ENCODE data around the gene OR7C1.
"Not testable (repeated sequence)": the region's sequence is repeated elsewhere in the genome, so short reads cannot be mapped to it uniquely, and the experiment has no call there.

The OR7C1 gene

DNA sequence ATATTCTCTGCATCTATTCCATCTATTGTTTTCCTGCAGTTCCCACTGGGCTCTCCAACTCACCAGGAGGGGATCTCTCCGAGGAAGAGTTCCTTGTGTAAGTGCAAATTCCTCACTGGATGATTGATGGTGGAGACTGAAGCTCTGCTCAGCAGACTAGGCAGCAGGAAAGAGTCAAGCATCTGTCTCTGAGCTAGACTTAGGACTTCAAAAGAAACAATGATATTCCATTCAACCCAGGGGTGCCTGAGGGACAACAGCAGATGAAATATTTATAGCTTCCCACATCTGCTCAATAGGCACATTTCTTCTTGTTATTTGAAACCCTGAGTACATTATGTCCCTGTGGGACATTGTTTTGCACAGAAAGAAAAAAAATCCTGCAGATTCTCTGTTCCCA is at the start of gene OR7C1, which contains the start of gene OR7A5:
Gene OR7C1 (minus strand): TSS at position 175 of the 400 bp plus-strand sequence. CDS start 35,049 bp downstream, outside the sequence.
Gene OR7A5 (minus strand): TSS at position 175 of the 400 bp plus-strand sequence. CDS start 6,944 bp downstream, outside the sequence.
- FAIRE-seq, result no peak

DNA sequence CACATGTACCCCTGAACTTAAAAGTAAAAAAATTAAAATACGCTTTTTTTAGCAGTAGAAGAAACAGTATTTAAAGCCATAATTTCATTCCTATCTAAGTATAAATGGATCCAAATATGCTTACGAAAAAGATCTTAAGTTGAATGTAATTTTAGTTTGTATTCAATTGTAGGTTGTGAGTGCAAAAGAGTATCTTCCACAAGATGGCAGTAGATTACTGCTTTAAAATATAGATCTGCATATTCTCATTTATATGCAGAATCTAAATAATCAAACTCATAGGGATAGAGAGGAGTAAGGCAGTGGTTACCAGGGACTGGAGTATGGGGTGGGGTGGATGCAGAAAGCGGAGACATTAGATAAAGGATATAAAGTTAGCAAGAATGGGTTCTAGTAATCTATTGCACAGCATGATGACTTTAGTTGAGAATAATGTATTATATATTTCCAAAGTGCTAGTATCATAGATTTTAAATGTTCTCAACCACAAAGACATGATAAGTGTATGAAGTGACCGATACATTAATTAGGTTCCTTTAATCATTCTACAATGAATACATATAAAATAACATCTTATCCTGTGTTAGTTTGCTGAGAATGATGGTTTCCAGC is 36.7 kb upstream of the OR7C1 start:
- FAIRE-seq, result peak; percentile 89

DNA sequence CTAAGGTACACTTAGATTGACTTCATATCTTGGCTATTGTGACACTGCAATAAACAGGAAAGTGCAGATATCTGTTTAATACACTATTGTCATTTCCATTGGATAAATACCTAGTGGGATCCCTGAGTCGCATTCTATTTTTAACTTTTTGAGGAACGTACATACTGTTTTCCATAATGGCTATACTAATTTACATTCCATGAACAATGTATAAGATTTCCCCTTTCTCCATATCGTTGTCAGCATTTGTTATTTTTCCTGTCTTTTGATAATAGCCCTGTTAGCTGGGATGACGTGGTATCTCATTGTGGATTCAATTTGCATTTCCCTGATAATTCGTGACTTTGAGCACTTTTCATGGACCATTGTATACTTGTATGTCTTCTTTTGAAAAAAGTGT is 33.5 kb upstream of the OR7C1 start:
- no peak for FAIRE-seq

DNA sequence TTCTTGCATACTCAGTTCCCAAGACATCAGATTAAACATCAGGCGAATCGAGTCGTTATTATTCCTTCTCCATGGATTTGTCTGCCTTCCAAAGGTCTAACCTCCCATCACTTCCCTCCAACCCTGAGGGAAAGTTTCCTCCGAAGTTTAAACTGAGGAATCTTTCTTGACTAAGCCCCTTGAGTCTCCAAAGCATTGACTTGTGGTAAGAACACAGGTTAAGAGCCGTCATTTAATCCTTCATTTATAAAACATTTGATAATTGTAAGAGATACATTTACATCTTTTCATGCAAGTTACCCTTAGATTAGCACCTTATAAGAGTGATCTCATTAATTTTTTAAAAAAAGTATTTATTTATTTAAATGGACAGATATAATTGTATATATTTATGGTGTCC is 13.8 kb upstream of the OR7C1 start, which contains the start of gene OR7A10:
Gene OR7A10 (minus strand): TSS at position 101 of the 400 bp plus-strand sequence. CDS start 7,045 bp downstream, outside the sequence.
- FAIRE-seq, result no peak

DNA sequence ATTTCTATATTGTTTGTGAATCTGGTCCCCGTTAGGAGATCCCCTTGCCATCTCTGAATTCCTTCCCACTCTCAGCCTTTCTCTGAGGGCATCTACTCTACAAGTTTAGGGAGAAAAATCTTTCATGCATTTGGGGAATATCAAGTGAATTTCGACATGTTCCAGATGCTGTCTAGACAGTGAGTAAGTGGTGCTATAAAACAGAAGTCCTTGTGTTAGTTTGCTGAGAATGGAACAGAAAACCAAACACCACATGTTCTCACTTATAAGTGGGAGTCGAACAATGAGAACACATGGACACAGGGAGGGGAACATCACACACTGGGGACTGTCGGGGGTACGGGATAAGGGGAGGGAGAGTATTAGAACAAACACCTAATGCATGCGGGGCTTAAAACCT is 8.6 kb upstream of the OR7C1 start:
- FAIRE-seq, result no peak

DNA sequence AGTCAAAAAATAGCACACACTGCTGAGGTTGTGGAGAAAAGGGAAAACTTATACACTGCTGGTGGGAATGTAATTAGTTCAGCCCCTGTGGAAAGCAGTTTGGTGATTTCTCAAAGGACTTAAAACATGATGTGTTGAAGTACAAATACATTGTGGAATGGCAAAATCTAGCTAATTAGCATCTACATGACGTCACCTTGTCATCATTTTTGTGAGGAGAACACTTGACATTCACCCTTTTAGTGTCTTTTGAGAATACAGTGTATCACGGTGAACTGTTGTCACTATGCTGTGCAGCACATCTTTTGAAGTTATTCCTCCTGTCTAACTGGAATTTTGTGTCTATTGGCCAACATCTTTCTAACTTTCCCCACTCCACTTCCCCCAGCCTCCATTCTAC is 8.2 kb upstream of the OR7C1 start:
- no peak for FAIRE-seq

DNA sequence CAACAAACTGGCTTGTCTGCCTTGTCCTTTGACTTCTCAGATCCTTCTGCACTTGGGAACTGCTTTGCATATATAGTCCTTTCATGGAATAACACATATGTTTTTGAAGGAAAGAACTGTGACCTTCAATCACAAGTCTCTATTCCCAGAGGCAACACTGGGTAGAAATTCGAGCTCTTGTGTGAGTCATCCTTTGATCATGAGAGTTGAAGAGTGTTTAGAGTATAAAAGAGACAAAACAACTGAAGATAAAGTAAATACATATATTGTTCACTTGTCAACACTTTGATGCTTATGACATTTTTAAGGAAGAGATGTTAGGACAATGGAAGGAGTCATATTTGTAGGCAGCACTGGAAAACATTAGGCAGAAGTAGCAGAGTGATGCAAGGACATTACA is 5.2 kb upstream of the OR7C1 start:
- FAIRE-seq, result no peak

DNA sequence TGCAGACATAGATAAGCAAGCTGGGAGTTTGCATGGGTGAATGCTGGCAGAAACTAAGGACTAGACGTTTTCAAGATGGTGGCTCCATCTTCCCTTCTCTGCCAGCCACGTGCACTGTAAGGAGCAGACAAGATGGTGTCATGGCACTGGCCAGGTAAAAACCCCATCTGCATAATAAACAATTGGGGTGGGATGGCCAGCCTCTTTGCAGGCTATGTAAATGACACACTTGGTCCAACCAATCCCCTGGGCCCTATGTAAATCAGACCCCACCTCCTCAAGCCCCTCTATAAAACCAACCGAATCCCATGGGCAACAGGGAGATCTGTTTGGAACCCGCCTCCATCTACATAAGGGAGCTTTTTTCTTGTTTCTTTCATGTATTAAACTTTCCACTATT is 2.4 kb upstream of the OR7C1 start:
- FAIRE-seq, result no peak

DNA sequence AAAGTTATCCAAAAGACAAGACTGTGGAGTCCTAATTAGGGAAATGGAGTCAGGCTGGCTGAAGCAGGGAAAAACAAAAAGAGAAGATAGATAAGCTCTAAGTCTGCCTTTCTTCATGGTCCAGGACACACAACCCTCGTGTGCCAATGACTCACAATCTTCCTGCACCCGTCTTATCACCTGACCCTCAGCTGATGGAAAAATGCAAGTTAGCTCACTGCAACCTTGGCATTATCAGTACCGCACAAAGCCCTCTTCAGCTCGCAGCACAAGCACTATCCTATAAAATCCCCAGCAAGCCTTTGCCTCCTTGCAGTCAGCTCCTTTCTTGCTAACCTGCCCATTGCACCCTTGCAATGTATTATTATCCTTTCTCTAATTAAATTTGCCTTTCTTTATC is 4.3 kb downstream of the OR7C1 start:
- no peak for FAIRE-seq

DNA sequence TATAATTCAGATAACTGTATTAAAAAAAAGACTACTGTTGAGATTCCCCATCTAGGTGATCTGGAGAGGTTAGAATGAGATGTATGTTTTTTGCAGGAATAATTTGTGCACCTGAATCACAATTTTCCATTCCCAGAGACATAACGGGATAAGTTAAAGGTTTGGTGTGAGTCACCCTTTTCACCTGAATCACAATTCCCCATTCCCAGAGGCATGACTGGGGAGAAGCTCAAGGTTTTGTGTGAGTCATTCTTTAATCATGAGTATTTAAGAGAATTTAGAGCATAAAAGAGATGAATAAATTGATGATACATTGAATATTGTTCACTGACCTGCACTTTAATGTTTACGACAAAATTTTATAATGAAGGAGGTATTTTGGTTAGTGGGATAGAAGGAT is 9.0 kb downstream of the OR7C1 start:
- FAIRE-seq, result no peak

DNA sequence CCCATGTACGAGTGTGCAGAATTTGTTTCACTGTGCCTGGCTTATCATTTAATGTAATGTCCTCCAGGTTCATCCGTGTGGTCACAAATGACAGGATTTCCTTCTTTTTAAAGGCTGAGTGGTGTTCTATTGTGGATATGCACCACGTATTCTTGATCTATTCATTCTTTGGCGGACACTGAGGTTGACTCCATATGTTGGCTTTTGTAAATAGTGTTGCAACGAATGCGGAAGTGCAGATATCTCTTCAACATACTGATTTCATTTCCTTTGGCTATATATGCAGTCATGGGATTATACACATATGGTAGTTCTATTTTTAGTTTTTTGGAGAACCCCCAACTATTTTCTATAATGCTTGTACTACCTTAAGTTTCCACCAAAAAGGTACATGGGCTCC is 13.0 kb downstream of the OR7C1 start:
- no peak for FAIRE-seq

DNA sequence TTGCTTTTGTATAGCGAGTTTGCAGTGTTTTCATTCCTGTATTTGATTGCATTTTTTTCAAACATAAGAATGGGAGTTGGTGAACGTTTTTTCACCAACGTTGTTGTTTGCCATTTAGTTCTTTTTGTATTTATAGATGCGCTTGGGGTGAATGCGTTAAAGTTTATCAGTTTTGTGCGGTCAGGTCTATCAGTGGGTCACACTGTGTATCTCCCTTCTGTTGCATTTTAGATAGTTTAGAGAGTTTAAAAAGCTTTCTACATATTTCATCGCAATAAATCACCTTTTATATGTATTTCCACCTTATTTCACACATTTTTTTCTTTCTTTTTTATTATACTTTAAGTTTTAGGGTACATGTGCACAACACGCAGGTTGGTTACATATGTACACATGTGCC is 16.4 kb downstream of the OR7C1 start:
- FAIRE-seq, result no peak

DNA sequence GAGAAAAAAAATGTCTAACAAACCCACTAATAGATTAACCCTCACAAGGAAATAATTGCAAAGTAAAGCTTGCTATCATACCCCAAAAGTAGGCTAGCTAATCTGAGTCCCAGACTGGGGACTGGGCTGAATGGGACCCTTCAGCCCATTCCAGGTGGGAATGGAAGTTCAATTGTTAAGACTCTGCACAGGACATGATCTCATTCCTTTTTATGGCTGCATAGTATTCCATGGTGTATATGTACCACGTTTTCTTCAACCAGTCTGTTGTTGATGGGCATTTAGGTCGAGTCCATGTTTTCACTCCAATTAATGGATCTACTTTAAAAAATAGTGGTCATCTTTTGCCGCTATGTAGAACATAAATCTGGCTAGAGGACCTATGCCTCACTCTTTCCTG is 17.9 kb downstream of the OR7C1 start:
- no peak for FAIRE-seq

DNA sequence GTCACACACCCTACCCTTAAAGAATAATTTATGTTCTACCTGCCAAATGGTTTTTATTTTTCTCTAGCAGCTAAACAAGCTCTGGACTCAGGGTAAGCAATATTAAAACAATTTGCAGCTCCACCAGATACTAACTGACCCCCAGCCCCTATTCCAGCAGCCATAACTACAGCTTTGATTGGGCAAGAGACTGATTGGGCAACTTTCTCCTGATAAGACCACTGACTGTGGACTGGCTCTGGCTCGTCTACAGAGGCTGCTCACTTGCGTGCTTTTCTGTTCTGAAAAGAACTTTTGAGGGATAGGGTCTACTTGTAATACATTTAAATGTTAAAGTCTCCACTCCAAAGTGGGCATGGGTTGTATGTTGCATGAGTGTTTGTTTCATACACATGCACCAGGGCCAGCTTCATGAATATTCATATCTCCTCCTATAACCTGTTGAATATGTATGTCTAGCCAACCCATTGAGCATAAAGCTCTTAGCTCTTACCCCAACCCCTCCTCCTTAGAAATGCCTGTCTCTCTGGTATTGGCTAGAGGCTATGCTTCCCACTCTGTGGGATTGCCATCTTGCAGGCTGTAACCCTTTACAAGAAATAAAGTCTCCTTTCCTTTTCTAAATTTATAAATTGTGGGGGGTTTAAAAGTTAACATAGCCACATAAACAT is 19.9 kb downstream of the OR7C1 start:
- no peak for FAIRE-seq

DNA sequence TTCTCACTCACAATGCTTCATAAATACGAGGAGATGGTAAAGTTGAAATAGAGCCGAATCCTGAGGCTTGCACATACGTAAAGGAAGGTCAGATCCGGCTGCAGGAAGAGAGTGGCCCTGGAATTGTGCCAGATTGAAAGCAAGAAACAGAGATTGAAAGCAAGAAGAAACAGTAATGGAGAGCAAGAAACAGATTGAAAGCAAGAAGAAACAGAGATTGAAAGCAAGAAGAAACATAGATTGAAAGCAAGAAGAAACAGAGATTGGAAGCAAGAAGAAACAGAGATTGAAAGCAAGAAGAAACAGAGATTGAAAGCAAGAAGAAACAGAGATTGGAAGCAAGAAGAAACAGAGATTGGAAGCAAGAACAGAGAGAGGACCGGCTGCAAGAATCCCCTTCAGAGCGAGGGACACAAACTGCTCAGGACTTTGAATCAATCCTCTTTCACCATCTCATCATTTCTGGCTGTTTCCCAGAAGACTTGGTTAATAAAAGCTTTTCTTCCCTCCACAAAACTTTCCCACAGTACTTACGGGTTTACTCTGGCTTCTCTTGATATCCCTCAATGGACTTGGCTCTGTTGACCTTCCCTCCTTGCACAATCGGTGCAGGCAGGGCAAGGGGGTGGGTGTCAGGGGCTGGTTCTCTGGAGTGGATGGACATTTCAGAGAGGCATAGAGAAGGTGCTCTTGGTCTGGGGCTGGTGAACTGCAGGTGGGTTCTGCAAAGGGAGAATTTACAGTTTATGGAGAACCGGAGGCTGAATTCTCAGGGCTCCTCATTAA is 25.5 kb downstream of the OR7C1 start:
- no peak for FAIRE-seq

DNA sequence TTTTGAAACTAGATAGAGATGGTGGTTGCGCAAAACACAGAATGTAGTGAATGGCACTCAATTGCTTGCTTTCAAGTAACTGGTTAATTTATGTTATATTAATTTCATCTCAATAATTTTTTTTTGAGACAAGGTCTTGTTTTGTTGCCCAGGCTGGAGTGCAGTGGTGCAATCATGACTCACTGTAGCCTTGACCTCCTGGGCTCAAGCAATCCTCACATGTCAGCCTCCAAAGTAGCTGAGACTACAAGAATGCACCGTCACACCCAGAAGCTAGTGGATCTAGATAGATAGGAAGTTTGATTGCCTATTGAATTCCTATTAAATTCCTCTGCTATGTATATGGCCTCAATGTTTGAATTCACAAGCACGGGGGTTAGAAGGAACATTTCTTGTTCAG is 30.2 kb downstream of the OR7C1 start:
- FAIRE-seq, result no peak

DNA sequence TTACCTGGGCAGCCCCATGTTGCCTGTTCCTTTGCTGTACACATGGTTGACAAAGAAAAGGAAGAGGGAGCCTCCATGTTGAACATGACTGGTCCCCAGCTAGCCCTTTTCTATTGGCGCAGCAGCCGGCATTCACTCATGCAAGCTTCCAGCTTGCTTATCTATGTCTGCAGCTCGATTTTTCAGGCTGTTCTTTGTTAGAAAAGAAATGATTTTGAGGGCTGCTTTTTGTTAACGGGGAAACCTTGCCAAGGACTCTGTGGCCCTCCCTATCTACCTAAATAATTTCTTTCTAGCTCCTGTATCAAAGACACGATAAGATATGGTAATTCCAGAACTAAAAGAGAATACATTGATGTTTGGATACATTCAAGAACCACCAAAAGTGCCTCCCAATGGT is 36.2 kb downstream of the OR7C1 start:
- no peak for FAIRE-seq

DNA sequence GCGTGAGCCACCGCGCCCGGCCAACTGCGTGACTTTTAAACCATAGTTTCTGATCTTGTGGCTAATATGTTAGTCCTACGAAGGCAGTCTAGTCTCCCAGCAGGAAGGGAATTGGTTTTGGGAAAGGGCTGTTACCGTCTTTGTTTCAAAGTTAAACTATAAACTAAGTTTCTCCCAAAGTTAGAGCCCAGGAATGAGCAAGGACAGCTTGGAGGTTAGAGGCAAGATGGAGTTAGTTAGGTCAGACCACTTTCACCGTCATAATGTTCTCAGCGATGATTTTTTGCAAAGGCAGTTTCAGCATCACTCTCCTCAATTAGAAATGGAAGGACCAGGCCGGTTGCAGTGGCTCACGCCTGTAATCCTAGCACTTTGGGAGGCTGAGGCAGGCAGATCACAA is 39.0 kb downstream of the OR7C1 start:
- no peak for FAIRE-seq

DNA sequence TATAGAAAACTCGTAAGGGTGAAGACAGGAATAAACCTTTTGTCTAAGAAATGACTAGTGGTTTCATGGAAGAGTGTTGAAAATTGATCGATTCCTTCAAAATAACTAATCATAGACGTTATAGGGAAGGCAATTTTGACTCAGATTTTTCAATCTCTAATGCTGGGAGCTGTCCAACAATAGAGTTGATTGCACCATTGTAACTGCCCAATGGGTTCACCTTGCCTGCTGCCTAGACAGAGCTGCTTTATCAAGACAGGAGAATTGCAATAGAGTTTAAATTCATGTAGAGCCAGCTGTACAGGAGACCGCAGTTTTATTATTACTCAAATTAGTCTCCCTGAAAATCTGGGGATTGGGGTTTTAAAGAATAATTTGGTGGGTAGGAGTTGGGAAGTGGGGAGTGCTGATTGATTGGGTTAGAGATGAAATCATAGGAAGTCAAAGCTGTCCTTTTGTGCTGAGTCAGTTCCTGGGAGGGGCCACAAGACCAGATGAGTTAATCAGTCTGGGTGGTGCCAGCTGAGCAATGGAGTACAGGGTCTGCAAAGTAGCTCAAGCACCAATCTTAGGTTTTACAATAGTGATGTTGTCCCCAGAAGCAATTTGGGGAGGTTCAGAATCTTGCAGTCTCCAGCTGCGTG is 39.8 kb downstream of the OR7C1 start:
- no peak for FAIRE-seq

DNA sequence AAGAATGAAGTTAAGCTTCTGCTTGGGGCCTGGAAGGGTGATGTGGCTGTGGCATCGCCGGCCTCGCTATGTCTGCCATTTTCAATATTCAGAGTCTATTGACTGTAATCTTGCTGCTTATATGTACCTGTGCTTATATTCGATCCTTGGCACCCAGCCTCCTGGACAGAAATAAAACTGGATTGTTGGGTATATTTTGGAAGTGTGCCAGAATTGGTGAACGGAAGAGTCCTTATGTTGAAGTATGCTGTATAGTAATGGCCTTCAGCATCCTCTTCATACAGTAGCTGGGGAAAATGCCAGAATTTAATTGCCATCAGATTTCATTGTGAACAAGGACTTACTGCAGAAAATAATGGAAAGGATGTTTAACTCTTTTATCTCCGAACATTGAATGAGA is 42.7 kb downstream of the OR7C1 start:
- not testable (repeated sequence) for FAIRE-seq

DNA sequence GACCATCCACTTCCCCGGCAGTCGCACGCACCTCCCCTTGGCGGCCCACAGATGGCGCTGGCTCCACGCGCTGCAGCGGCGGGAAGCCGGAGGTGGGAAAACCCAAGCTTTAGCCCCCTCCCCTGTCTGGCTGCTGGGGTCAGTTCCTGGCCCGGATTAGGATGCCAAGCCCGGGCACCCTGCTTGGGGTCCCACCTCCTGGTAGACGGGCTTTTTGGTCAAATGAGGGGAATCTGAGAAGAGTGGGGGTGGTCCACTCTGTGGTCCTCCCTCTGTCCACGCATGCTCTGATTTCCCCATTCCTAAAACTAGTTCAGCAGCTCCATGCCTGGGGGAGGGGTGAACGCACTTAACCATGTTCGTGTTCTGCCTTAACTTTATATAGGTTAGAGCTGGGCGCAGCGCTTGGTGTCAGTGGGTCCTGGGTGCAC is 48.5 kb downstream of the OR7C1 start:
- no peak for FAIRE-seq

DNA sequence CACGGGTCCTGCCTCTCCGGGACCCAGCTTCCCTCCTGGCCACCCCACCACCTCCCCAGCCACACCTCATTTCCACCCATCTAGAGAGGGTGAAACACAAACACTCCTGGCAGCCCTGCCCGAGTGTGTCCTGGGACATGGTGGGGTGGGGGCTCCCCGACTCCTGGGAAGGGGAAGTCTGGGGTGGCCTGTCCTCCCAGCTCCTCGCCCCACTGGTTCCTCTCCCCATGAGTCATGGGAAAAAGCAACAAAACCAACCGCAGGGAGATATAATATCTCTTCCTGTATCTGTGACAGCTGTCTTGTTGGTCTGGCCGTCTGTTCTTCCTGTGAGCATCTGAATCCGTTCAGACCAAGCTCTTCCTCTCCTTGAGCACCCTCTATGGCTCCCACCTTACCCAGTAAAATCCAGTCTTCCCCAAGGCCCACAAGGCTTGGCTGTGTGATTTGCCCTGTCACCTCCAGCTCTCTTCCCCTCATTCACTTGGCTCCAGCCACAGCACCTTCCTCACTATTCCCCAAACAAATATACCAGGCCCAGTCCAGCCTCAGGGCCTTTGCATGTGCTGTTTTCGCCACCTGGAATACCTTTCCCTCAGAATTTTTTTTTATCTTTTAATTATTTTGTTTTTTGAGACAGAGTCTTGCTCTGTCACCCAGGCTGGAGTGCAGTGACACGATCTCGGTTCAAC is 49.7 kb downstream of the OR7C1 start:
- not testable (repeated sequence) for FAIRE-seq

DNA sequence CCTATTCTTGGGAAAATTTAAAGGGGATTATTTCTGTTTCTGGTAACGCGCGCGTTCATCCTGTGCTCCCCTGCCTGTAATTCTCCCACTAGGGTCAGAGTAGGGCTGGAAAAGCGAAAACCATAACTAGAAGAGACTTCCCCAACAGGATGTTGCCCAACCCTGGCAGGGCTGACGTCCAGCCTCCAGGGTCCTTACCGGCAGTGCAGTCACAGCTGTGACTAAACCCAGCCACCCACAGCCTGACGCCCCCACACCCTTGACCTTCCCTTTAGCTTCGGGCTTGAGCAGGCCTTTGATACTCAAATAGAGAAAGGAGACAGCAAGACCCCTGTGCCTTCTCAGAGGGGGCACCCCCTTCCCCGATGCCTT is 50.3 kb downstream of the OR7C1 start:
- not testable (repeated sequence) for FAIRE-seq

Data from TTC549 (cell line).